Activated T-helper 1 cell treated with anti-CD3 and anti-CD28 coated beads, Interleukin-2, amount 50 U/mL, for 16 hours (primary cell): ENCODE measurements around the gene ZNF667.

Experiments used
- DNase-seq, 2 donors: peaks; one replicate each; pipeline ENCODE4 v3.0.0-alpha.2; 2020; ENCODE audit warnings: low read depth in 1 of 2, low spot score in 1 of 2

ZNF667 gene

DNA sequence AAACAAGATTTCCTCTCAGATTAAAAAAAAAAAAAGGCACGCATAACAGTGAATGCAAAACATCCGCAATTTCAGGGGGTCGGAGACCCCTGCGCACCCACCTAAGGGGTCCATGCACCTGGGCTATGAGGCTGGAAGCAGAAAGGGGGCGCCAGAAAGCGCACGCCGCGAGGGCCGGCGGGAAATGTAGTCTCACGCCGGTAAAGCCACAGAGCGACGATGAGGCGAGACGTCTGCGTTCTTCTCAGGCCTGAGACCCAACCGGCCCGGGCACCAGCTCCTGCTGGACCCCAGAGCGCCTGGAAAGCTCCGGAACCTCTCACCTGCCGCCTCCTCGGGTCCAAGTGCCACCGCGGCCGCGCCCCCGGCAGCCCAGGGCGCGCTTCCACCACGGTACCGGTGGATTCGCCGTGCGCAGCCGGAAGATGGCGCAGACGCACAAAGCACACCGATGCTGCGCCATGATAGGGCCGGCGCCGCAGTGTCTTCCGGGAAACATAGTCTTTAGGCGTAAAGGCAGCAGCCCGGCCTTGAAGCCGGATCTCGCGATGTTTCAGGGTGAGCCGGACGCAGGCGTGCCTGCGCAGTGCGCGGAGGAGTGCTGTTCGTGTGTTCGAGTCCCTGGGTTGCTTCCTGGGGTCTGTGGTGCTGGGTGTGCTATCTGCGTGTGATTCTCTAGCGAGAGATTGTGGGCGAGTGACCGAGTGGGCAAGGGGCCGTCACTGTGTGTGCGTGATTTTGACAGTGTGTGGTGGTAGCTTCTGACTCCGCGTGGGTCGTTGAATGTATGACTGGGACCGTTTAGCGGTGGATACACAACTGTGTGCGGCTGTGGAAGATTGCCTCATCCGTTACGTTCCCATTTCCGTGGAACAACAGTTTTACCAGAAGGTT is 83.8 kb downstream of the ZNF667 start, which contains the start of gene ZNF582:
TSS of gene ZNF582 (minus strand) at position 416 of the 894 bp plus-strand sequence. CDS start 1,782 bp downstream, outside the sequence.
- peak; percentile 74 to 81 for DNase-seq
